Hepatic stellate cell (primary cell): ENCODE data around the gene POLR2C.
"Not testable (repeated sequence)": the region's sequence is repeated elsewhere in the genome, so short reads cannot be mapped to it uniquely, and the experiment has no call there.

Experiments
- DNase-seq: peaks from one replicate; pipeline ENCODE4 v3.0.0; 2011; ENCODE audit warnings: low spot score

POLR2C gene

GRCh38 chr16:57462209-57462977 lies at the start of gene POLR2C:
Gene POLR2C, plus strand, starts transcription at chr16:57462679. Its CDS starts 46 bp downstream, at chr16:57462725.
- DNase-seq: peak; percentile 87

- no peak for DNase-seq
Measured at GRCh38 chr16:57413301-57413730, 49.2 kb upstream of the POLR2C start.

- DNase-seq: no peak
Measured at GRCh38 chr16:57413733-57414132, 48.7 kb upstream of the POLR2C start.

GRCh38 chr16:57416084-57416483 lies 46.4 kb upstream of the POLR2C start:
- DNase-seq: no peak

- no peak for DNase-seq
Measured at GRCh38 chr16:57419506-57419905, 43.0 kb upstream of the POLR2C start.

GRCh38 chr16:57422026-57422944 lies 40.2 kb upstream of the POLR2C start:
- DNase-seq: peak; percentile 71

- no peak for DNase-seq
Measured at GRCh38 chr16:57423152-57423551, 39.3 kb upstream of the POLR2C start.

- DNase-seq: no peak
Measured at GRCh38 chr16:57424583-57424982, 37.9 kb upstream of the POLR2C start.

GRCh38 chr16:57426356-57426755 lies 36.1 kb upstream of the POLR2C start:
- no peak for DNase-seq

- DNase-seq: no peak
Measured at GRCh38 chr16:57427307-57427706, 35.2 kb upstream of the POLR2C start.

- DNase-seq: no peak
Measured at GRCh38 chr16:57427824-57428223, 34.7 kb upstream of the POLR2C start.

GRCh38 chr16:57430955-57431354 lies 31.5 kb upstream of the POLR2C start:
- DNase-seq: no peak

GRCh38 chr16:57432505-57432904 lies 30.0 kb upstream of the POLR2C start:
- DNase-seq: no peak

GRCh38 chr16:57432989-57433388 lies 29.5 kb upstream of the POLR2C start:
- no peak for DNase-seq

- no peak for DNase-seq
Measured at GRCh38 chr16:57434003-57434402, 28.5 kb upstream of the POLR2C start.

- DNase-seq: no peak
Measured at GRCh38 chr16:57435838-57436237, 26.6 kb upstream of the POLR2C start.

GRCh38 chr16:57439947-57440346 lies 22.5 kb upstream of the POLR2C start:
- DNase-seq: not testable (repeated sequence)

GRCh38 chr16:57440551-57440950 lies 21.9 kb upstream of the POLR2C start:
- not testable (repeated sequence) for DNase-seq

- DNase-seq: no peak
Measured at GRCh38 chr16:57444711-57445110, 17.8 kb upstream of the POLR2C start.

GRCh38 chr16:57445510-57445909 lies 17.0 kb upstream of the POLR2C start:
- no peak for DNase-seq

GRCh38 chr16:57446531-57447185 lies 15.8 kb upstream of the POLR2C start:
- peak; percentile 63 for DNase-seq

- peak; percentile 93 for DNase-seq
Measured at GRCh38 chr16:57447186-57447962, 15.1 kb upstream of the POLR2C start, which contains the start of the genes CIAPIN1 and COQ9. Gene CIAPIN1, minus strand, starts transcription at chr16:57447385. Its CDS starts 6,457 bp downstream, at chr16:57440928. Gene COQ9, plus strand, starts transcription at chr16:57447479. Its CDS starts 27 bp downstream, at chr16:57447506.
